A549 (cell line): ENCODE measurements around the gene GAP43. TPM values are rescaled to one million over a fixed set of nuclear protein-coding genes. Genes with fewer than 3 reads are reported as not detected.
"Not testable (repeated sequence)": the region's sequence is repeated elsewhere in the genome, so short reads cannot be mapped to it uniquely, and the experiment has no call there.

Experiments used
- ATAC-seq, 2 experiments: fragments of 200-7000 bp in 1 of 2; fragments of >200 bp in 1 of 2; cut with Nextera tagmentation in 1 of 2; cut with Tn5 transposase in 1 of 2; 3 replicates each; pipeline versions ENCODE4 v1.8.0 to v1.9.1; 2018 to 2020; ENCODE audit warnings: mild to moderate bottlenecking in 1 of 2, moderate library complexity in 1 of 2
- CTCF ChIA-PET: fragments of 300-600 bp; sonication (Branson Sonifier 250); formaldehyde crosslinking; extraction: SDS; loops from one replicate; lab custom pipeline; 2021; ENCODE audit warnings: antibody characterized with exemption, inconsistent platforms; lab: Yijun Ruan, JAX
- POLR2A ChIA-PET: fragments of 350-600 bp; formaldehyde crosslinking; extraction: SDS; loops from one replicate; lab custom pipeline; 2021; ENCODE audit warnings: antibody characterized with exemption, inconsistent platforms; lab: Yijun Ruan, JAX
- DNase-seq, 2 experiments: peaks; one replicate each; pipeline versions ENCODE4 v3.0.0 to v3.0.0-alpha.2; 2011 to 2016; ENCODE audit warnings: low read depth in 1 of 2, low spot score in 1 of 2
- FAIRE-seq: peaks from 2 replicates; lab custom pipeline; 2011; peaks lifted over from hg19 to GRCh38; lab: Jason Lieb, UNC
- H3K27ac ChIP-seq, 2 experiments: fragments of >200 bp; sonication (Bioruptor Twin); formaldehyde crosslinking; 3 replicates each; pipeline ENCODE4 v1.5.1; 2016 to 2017
- H3K4me1 ChIP-seq: fragments of >200 bp; sonication (Bioruptor Twin); formaldehyde crosslinking; 3 replicates; pipeline ENCODE4 v1.6.1; 2016
- H3K4me2 ChIP-seq: fragments of >200 bp; sonication (Bioruptor Twin); formaldehyde crosslinking; 3 replicates; pipeline ENCODE4 v1.6.1; 2016
- H3K4me3 ChIP-seq: fragments of >200 bp; sonication (Bioruptor Twin); formaldehyde crosslinking; 3 replicates; pipeline ENCODE4 v1.5.1; 2016
- H3K9me3 ChIP-seq: fragments of >200 bp; sonication (Bioruptor Twin); formaldehyde crosslinking; 3 replicates; pipeline ENCODE4 v1.6.1; 2016
- BCL3 ChIP-seq: fragments of >200 bp; sonication (Bioruptor Twin); formaldehyde crosslinking; IDR thresholded peaks from 3 replicates; pipeline ENCODE4 v1.6.1; 2016
- CBX2 ChIP-seq: fragments of 200-600 bp; sonication (generic); IDR thresholded peaks from 2 replicates; pipeline ENCODE4 v1.6.1; 2016; ENCODE audit warnings: low read depth, mild to moderate bottlenecking, borderline replicate concordance
- CHD2 ChIP-seq: fragments of 150-350 bp; IDR thresholded peaks from 2 replicates; pipeline ENCODE4 v1.6.1; 2014; ENCODE audit warnings: low read length; ENCODE audit not compliant: partially characterized antibody
- EHF ChIP-seq: fragments of 250-450 bp; sonication (Bioruptor Pico); IDR thresholded peaks from 2 replicates; pipeline ENCODE4 v1.5.0; 2020; ENCODE audit warnings: mild to moderate bottlenecking
- ESRRA ChIP-seq: fragments of 150-350 bp; IDR thresholded peaks from 2 replicates; pipeline ENCODE4 v1.6.1; 2014; ENCODE audit warnings: mild to moderate bottlenecking, low read length, borderline replicate concordance
- FOSL2 ChIP-seq, 2 experiments: fragments of 450-650 bp in 1 of 2; fragments of >200 bp in 1 of 2; sonication (Bioruptor Twin) in 1 of 2; formaldehyde crosslinking; IDR thresholded peaks; 2 replicates each; pipeline versions ENCODE4 v1.5.0 to v1.6.1; 2016 to 2020; ENCODE audit warnings: mild to moderate bottlenecking in 1 of 2, moderate library complexity in 1 of 2
- FOXS1 ChIP-seq: fragments of 250-450 bp; sonication (Bioruptor Pico); IDR thresholded peaks from 2 replicates; pipeline ENCODE4 v1.5.0; 2020; ENCODE audit warnings: mild to moderate bottlenecking, moderate library complexity
- GATA3 ChIP-seq: IDR thresholded peaks from 2 replicates; pipeline ENCODE4 v1.6.1; 2012; ENCODE audit warnings: borderline replicate concordance
- HEYL ChIP-seq: fragments of 250-450 bp; sonication (Bioruptor Pico); IDR thresholded peaks from 2 replicates; pipeline ENCODE4 v1.8.0; 2021; ENCODE audit warnings: mild to moderate bottlenecking, moderate library complexity
- HMGXB4 ChIP-seq: fragments of 250-450 bp; sonication (Bioruptor Pico); IDR thresholded peaks from 2 replicates; pipeline ENCODE4 v1.5.0; 2021; ENCODE audit warnings: mild to moderate bottlenecking, moderate library complexity, borderline replicate concordance
- HOXB13 ChIP-seq: fragments of 250-450 bp; sonication (Bioruptor Pico); IDR thresholded peaks from 2 replicates; pipeline ENCODE4 v1.5.0; 2020; ENCODE audit warnings: low read depth, mild to moderate bottlenecking, moderate library complexity
- JUNB ChIP-seq: fragments of >200 bp; sonication (Bioruptor Twin); formaldehyde crosslinking; IDR thresholded peaks from 2 replicates; pipeline ENCODE4 v1.6.1; 2016
- KDM5A ChIP-seq: fragments of 200-600 bp; sonication (generic); IDR thresholded peaks from 2 replicates; pipeline ENCODE4 v1.6.1; 2016; ENCODE audit warnings: antibody characterized with exemption, mild to moderate bottlenecking
- MAZ ChIP-seq: fragments of 150-350 bp; IDR thresholded peaks from 2 replicates; pipeline ENCODE4 v1.6.1; 2014; ENCODE audit warnings: antibody characterized with exemption, low read depth, low read length, borderline replicate concordance
- MYC ChIP-seq: IDR thresholded peaks from 2 replicates; pipeline ENCODE4 v1.6.1; 2012; ENCODE audit warnings: mild to moderate bottlenecking, inconsistent platforms, low read length, improper control_type of control experiment, borderline replicate concordance
- NR3C1 ChIP-seq: fragments of >200 bp; sonication (Bioruptor Twin); formaldehyde crosslinking; IDR thresholded peaks from 3 replicates; pipeline ENCODE4 v1.6.1; 2017
- PBX3 ChIP-seq: IDR thresholded peaks from 2 replicates; pipeline ENCODE4 v1.6.1; 2012
- SREBF2 ChIP-seq: fragments of 450-650 bp; IDR thresholded peaks from 2 replicates; pipeline ENCODE4 v1.6.1; 2014; ENCODE audit warnings: mild to moderate bottlenecking, moderate library complexity
- TP53 ChIP-seq: fragments of 250-450 bp; sonication (Bioruptor Pico); IDR thresholded peaks from 2 replicates; pipeline ENCODE4 v1.5.0; 2021; ENCODE audit warnings: mild to moderate bottlenecking, moderate library complexity
- ZC3H11A ChIP-seq: fragments of 450-650 bp; IDR thresholded peaks from 2 replicates; pipeline ENCODE4 v1.6.1; 2014; ENCODE audit warnings: antibody characterized with exemption, mild to moderate bottlenecking
- ZSCAN20 ChIP-seq: fragments of 250-450 bp; sonication (Bioruptor Pico); IDR thresholded peaks from 2 replicates; pipeline ENCODE4 v1.8.0; 2022; ENCODE audit warnings: mild to moderate bottlenecking, moderate library complexity
- WGBS: methylation state at CpG from one replicate; pipeline ENCODE4 v1.1.6; 2017; ENCODE audit errors: missing lambda C conversion rate; 5-methylcytosine and 5-hydroxymethylcytosine counted together
- polyA plus RNA-seq, 4 experiments: library from polyadenylated mRNA; depleted of rRNA in 3 of 4; stranded (reverse); fragments of >200 nt; fragmentation: RNase III in 1 of 4; extraction: RNeasy Plus Mini Kit Qiagen cat#74134 plus additional on column Dnase treatment in 1 of 4; gene quantifications; 2 replicates in 3 of 4; 3 replicates in 1 of 4; pipeline ENCODE4 v1.2.3, GENCODE V29; 2011 to 2017

Gene GAP43
- polyA plus RNA-seq, 2 of the 4 experiments (the other 2 are of a cell fraction), result not detected

- H3K27ac ChIP-seq, H3K4me2 ChIP-seq, H3K9me3 ChIP-seq, H3K4me1 ChIP-seq, FAIRE-seq, DNase-seq, H3K4me3 ChIP-seq, CTCF ChIA-PET, ATAC-seq, POLR2A ChIA-PET: not testable (repeated sequence)
- 27% methylated on average over 3 of the region's 3 CpGs for WGBS
Measured at GRCh38 chr3:115736341-115736740, 113.0 kb downstream of the GAP43 start.

- POLR2A ChIA-PET, result no interaction called here
- 56% methylated on average over 5 of the region's 5 CpGs for WGBS
- ATAC-seq (no peak), DNase-seq (no peak), FAIRE-seq (no peak)
- H3K9me3 ChIP-seq, result peaks cover 13% of the 10 kb centered on the region; the same call in 2 of the 3 replicates
- H3K4me1 ChIP-seq, result no peaks in the 10 kb centered on the region
- no peak overlapping the region for H3K4me3 ChIP-seq
- no peak overlapping the region for H3K4me2 ChIP-seq
- TF ChIP-seq GATA3 (no peak), TP53 (CRISPR knock-in tag) (no peak), PBX3 (no peak), CHD2 (no peak), ZSCAN20 (CRISPR knock-in tag) (no peak), HMGXB4 (no peak), MYC (no peak), SREBF2 (no peak)
- H3K27ac ChIP-seq, result no peak overlapping the region
- CTCF ChIA-PET, result interaction anchor here (1.1 to 1.7 kb wide), 2 partner anchors 42 to 44 kb away, joined by 3 to 6 read pairs; no protein-coding TSS in a partner anchor
Measured at GRCh38 chr3:115741650-115742049, 118.3 kb downstream of the GAP43 start.

GRCh38 chr3:115744516-115744915 is 121.2 kb downstream of the GAP43 start:
- CTCF ChIA-PET, POLR2A ChIA-PET: not testable (repeated sequence)

GRCh38 chr3:115752978-115753377 is 129.7 kb downstream of the GAP43 start:
- ATAC-seq, POLR2A ChIA-PET, FAIRE-seq, H3K4me2 ChIP-seq, H3K27ac ChIP-seq, H3K4me1 ChIP-seq, DNase-seq, H3K9me3 ChIP-seq, H3K4me3 ChIP-seq: not testable (repeated sequence)
- CTCF ChIA-PET, result interaction anchor here (1.0 kb wide), 1 partner anchor 31 kb away, joined by 5 read pairs; no protein-coding TSS in a partner anchor
- 42% methylated on average over 1 of the region's 1 CpG for WGBS

More at GRCh38 chr3:115744516-115744915, 121.2 kb downstream of the GAP43 start:
- not testable (repeated sequence) for H3K4me2 ChIP-seq, H3K4me3 ChIP-seq, ATAC-seq, H3K27ac ChIP-seq, H3K4me1 ChIP-seq, FAIRE-seq, DNase-seq
- 65% methylated on average over 4 of the region's 4 CpGs for WGBS
- peaks cover 11% of the 10 kb centered on the region; the same call in 2 of the 3 replicates for H3K9me3 ChIP-seq

GRCh38 chr3:115758076-115758763 is 134.9 kb downstream of the GAP43 start:
- no peak for TF ChIP-seq HEYL
- no peak for TF ChIP-seq NR3C1
- no peak for TF ChIP-seq KDM5A
- no peak for TF ChIP-seq BCL3
- TF ChIP-seq CBX2, result no peak
- TF ChIP-seq HOXB13 (CRISPR knock-in tag), result no peak
- no peak for TF ChIP-seq MAZ
- TF ChIP-seq JUNB, result no peak
- TF ChIP-seq FOXS1 (CRISPR knock-in tag), result no peak
- no peak for TF ChIP-seq MYC
- no peak for TF ChIP-seq EHF
- no peak for TF ChIP-seq SREBF2
- no peak for TF ChIP-seq ESRRA
- TF ChIP-seq ZC3H11A, result no peak
- TF ChIP-seq FOSL2 (IDR thresholded peaks at IDR 0.05), result no peak
- TF ChIP-seq FOSL2 (CRISPR knock-in tag; IDR thresholded peaks at IDR 0.05), result no peak
- TF ChIP-seq, all 56 proteins: peak for 0
- Histone ChIP-seq H3K4me3 (no peak overlapping the region), H3K27ac (no peak overlapping the region), H3K9me3 (no peaks in the 10 kb centered on the region), H3K4me2 (no peak overlapping the region), H3K4me1 (no peaks in the 10 kb centered on the region)
- no peak for DNase-seq
- ChIA-PET CTCF (interaction anchor here (1.1 kb wide), 2 partner anchors 26 to 62 kb away, joined by 3 to 4 read pairs; no protein-coding TSS in a partner anchor), POLR2A (no interaction called here)
- FAIRE-seq, result no peak
- 3% methylated on average over 1 of the region's 1 CpG for WGBS
- no peak for ATAC-seq
